Sciatic nerve (tissue), 2 donors: ENCODE data around the gene WNT10A. TPM values are rescaled to one million over a fixed set of nuclear protein-coding genes. Genes with fewer than 3 reads are reported as not detected.
"Not testable (repeated sequence)": the region's sequence is repeated elsewhere in the genome, so short reads cannot be mapped to it uniquely, and the experiment has no call there.

Experiments used
- ATAC-seq: fragments of 200-7000 bp; cut with Tn5 transposase; one replicate; pipeline ENCODE4 v1.9.1; 2020; ENCODE audit warnings: mild to moderate bottlenecking, moderate library complexity
- DNase-seq: peaks from one replicate; pipeline ENCODE4 v3.0.0-alpha.2; 2020; ENCODE audit warnings: low spot score
- intact Hi-C: fragments of 100-400 bp; cut with DNase I; formaldehyde crosslinking; loops from one replicate; pipeline ENCODE4 v1.14.2; 2022
- total RNA-seq: library from RNA; stranded (reverse); fragmentation: NEBNext Ultra II Directional; extraction: Animal tissue kit (Norgen Biotek cat#: 25700); gene quantifications from one replicate; pipeline ENCODE4 v1.2.1, GENCODE V29; 2021
- donor health status: DM: no; HTN: no; CAD: no.
- donor health status: DM: no; HTN: no; CAD: no.

Gene WNT10A
- total RNA-seq, 1 donor from 2014 or later: 0.94 TPM

DNA sequence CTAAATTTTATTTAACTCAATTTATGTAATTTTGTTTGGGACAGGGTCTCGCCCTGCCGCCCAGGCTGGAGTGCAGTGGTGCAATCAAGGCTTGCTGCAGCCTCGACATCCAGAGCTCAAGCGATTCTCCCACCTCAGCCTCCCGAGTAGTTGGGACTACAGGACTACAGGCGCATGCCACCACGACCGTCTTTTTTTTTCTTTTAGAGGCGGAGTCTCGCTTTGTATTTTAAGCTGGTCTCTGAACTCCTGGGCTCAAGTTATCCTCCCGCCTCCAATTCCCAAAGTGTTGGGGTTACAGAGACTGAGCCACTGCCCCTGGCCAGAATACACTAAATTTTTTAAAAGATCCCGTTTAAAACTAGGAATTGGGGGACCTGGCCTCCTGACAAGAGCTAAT lies 18.5 kb downstream of the WNT10A start:
- DNase-seq (no peak), ATAC-seq (no peak)
- intact Hi-C loops: no loop called here

GRCh38 chr2:218902427-218902826 lies 21.8 kb downstream of the WNT10A start:
- DNase-seq (no peak), ATAC-seq (no peak)
- intact Hi-C loops: no loop called here

DNA sequence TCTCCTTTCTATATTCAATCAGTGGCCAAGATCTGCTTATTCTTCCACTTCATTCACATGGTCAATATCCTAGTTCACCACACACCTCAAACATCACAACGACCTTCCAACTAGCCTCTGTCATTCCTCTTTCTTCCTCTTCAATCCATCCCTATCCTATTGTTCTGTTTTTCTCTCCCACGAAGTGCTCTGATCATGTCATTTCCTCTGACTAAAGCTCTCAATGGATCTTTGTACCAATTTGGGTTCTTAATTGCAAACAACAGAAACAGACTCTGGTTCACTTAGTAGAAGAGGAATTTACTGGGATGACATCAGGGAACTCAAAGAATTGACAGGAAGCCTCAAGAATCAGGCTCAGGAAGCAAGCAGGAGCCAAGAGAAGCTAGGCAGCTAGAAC lies 23.5 kb downstream of the WNT10A start:
- DNase-seq (no peak), ATAC-seq (no peak)
- intact Hi-C loops: no loop called here

GRCh38 chr2:218908721-218909619 lies 28.3 kb downstream of the WNT10A start:
- peak; percentile 98 for ATAC-seq
- intact Hi-C loops: no loop called here
- peak; percentile 94 for DNase-seq

GRCh38 chr2:218910741-218911140 lies 30.1 kb downstream of the WNT10A start:
- intact Hi-C loops: no loop called here
- ATAC-seq (no peak), DNase-seq (no peak)

DNA sequence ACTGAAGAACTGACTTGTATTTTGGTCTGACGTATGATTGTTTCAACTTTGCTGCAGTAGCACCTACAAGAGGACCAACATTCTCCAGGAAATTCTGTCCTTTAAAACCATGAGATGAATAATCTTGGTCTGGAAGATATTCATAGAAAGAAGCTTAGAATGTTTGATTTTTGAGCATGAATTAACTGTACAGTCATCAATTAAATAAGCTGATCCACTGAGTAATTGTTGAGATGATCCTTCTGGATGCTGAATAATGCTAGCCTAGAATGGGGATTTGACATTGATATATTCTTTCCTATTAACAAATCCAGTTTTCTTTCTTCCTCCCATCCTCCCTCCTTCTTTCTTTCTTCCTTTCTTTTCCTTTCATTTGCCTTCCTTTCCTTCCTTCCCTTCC lies 39.9 kb downstream of the WNT10A start:
- intact Hi-C loops: no loop called here
- DNase-seq (no peak), ATAC-seq (no peak)

GRCh38 chr2:218924757-218925156 lies 44.1 kb downstream of the WNT10A start:
- no peak for ATAC-seq
- DNase-seq: no peak
- intact Hi-C loops: no loop called here

- intact Hi-C loops: no loop called here
- DNase-seq: no peak
- no peak for ATAC-seq
These were observed 44.8 kb downstream of the WNT10A start for GRCh38 chr2:218925434-218925833.

DNA sequence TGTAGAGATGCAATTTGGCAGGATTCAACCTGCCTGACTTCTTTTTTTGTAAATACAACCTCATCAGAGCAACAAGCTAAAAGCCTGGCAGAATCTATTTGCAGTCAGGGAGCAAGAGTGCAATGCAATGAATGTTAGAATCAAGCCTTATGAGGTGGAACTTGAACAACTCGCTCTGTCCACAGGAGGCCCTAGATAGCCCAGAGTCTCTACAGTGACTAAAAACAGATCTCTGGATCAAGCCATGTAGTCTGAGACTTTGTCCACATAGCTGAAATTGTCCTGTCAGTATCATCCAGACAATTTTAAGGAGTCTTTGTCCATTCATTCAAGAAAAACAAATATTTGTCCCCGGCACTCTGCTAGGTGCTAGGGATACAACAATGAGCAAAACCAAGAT lies 46.8 kb downstream of the WNT10A start:
- intact Hi-C loops: no loop called here
- DNase-seq (no peak), ATAC-seq (no peak)

- no peak for ATAC-seq
- DNase-seq: no peak
- intact Hi-C loops: no loop called here
These were observed 47.2 kb downstream of the WNT10A start for GRCh38 chr2:218927876-218928275.

DNA sequence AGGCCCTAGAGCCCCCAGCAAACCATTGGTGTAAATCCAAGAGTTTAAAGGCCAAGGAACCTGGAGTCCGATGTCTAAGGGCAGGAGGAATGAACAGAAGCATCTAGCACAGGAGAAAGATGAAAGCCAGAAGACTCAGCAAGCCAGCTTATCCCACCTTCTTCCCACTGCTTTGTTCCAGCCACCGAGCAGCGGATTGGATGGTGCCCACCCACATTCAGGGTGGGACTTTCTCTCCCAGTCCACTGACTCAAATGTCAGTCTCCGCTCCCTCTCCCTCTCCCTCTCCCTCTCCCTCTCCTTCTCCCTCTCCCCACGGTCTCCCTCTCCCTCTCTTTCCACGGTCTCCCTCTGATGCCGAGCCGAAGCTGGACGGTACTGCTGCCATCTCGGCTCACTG lies 49.8 kb downstream of the WNT10A start:
- ATAC-seq, intact Hi-C loops, DNase-seq: not testable (repeated sequence)

DNA sequence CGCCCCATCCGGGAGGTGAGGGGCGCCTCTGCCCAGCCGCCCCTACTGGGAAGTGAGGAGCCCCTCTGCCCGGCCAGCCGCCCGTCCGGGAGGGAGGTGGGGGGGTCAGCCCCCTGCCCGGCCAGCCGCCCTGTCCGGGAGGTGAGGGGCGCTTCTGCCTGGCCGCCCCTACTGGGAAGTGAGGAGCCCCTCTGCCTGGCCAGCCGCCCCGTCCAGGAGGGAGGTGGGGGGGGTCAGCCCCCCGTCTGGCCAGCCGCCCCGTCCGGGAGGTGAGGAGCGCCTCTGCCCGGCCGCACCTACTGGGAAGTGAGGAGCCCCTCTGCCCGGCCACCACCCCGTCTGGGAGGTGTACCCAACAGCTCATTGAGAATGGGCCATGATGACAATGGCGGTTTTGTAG lies 51.1 kb downstream of the WNT10A start:
- DNase-seq, intact Hi-C loops, ATAC-seq: not testable (repeated sequence)

Other genes with a start within 250 kb of the WNT10A start
- 32.1 TPM for gene ZNF142, start 221.2 kb upstream of the WNT10A start, total RNA-seq
- 26.8 TPM for gene BCS1L, start 221.2 kb upstream of the WNT10A start, total RNA-seq
- gene RNF25, start 208.8 kb upstream of the WNT10A start, total RNA-seq: 25.2 TPM
- gene STK36, start 208.8 kb upstream of the WNT10A start, total RNA-seq: 39.1 TPM
- gene TTLL4, start 170.0 kb upstream of the WNT10A start, total RNA-seq: 50.3 TPM
- gene CYP27A1, start 98.7 kb upstream of the WNT10A start, total RNA-seq: 51.8 TPM
- 0.49 TPM for gene PRKAG3, start 49.0 kb upstream of the WNT10A start, total RNA-seq
- gene WNT6, start 21.0 kb upstream of the WNT10A start, total RNA-seq: 23.3 TPM
- gene CDK5R2, start 78.8 kb downstream of the WNT10A start, total RNA-seq: not detected
- gene FEV, start 104.3 kb downstream of the WNT10A start, total RNA-seq: not detected
- not detected for gene CRYBA2, start 112.6 kb downstream of the WNT10A start, total RNA-seq
- gene CFAP65, start 160.7 kb downstream of the WNT10A start, total RNA-seq: 0.18 TPM
- 0.22 TPM for gene IHH, start 180.1 kb downstream of the WNT10A start, total RNA-seq